Activated naive CD4-positive, alpha-beta T cell treated with anti-CD3 and anti-CD28 coated beads for 36 hours (primary cell): ENCODE results near the gene TALDO1. TPM values are rescaled to one million over a fixed set of nuclear protein-coding genes. Genes with fewer than 3 reads are reported as not detected.

ENCODE experiments used
- CTCF ChIA-PET: fragments of 350-600 bp; sonication (Branson Sonifier 250); formaldehyde crosslinking; loops from one replicate; lab custom pipeline; 2021; ENCODE audit warnings: antibody characterized with exemption; lab: Charles Lee
- DNase-seq: peaks from one replicate; pipeline ENCODE4 v3.0.0-alpha.2; 2020
- H3K27ac Mint-ChIP-seq: one replicate; pipeline ENCODE4 v1.8.0; 2021; ENCODE audit warnings: mild to moderate bottlenecking, mixed read lengths
- H3K27me3 Mint-ChIP-seq: one replicate; pipeline ENCODE4 v1.8.0; 2021; ENCODE audit warnings: low read depth, mixed read lengths
- H3K36me3 Mint-ChIP-seq: one replicate; pipeline ENCODE4 v1.8.0; 2021; ENCODE audit warnings: low read depth, mixed read lengths
- H3K4me1 Mint-ChIP-seq: one replicate; pipeline ENCODE4 v1.8.0; 2021; ENCODE audit warnings: low read depth, mixed read lengths
- H3K4me3 Mint-ChIP-seq: one replicate; pipeline ENCODE4 v1.8.0; 2021; ENCODE audit warnings: mild to moderate bottlenecking, moderate library complexity, mixed read lengths
- H3K9me3 Mint-ChIP-seq: one replicate; pipeline ENCODE4 v1.8.0; 2021; ENCODE audit warnings: mixed read lengths
- intact Hi-C: fragments of 100-400 bp; cut with micrococcal nuclease; formaldehyde crosslinking; loops from one replicate; pipeline ENCODE4 v1.15.1; 2023
- total RNA-seq, 2 experiments: library from RNA; stranded (reverse); gene quantifications; one replicate each; pipeline ENCODE4 v1.2.3, GENCODE V29; 2021

Gene TALDO1
- total RNA-seq, 2 experiments from 2014 or later, result 327 to 360 TPM

GRCh38 chr11:746289-747157, 741 bp upstream of the TALDO1 start:
- Mint-ChIP-seq H3K4me3 (peak overlapping the region; percentile 84), H3K36me3 (peaks cover 2% of the 10 kb centered on the region), H3K9me3 (no peaks in the 10 kb centered on the region), H3K27ac (no peak overlapping the region), H3K4me1 (peaks cover 21% of the 10 kb centered on the region), H3K27me3 (no peaks in the 10 kb centered on the region)
- CTCF ChIA-PET, result interaction anchor here (0.7 kb wide), 1 partner anchor 479 kb away, joined by 3 read pairs; no protein-coding TSS in a partner anchor
- DNase-seq, result peak; percentile 58
- intact Hi-C loops, result loop anchor here (1.0 to 5.0 kb wide), 5 partner anchors 20 to 509 kb away; partner anchors contain the start of genes DEAF1, GATD1, PSMD13 and SIRT3

GRCh38 chr11:748007-748359, 719 bp downstream of the TALDO1 start:
- CTCF ChIA-PET, result interaction anchor here (0.8 to 1.2 kb wide), 2 partner anchors 21 to 51 kb away, joined by 3 read pairs; no protein-coding TSS in a partner anchor
- Mint-ChIP-seq H3K27ac (peak overlapping the region; percentile 83), H3K27me3 (no peaks in the 10 kb centered on the region), H3K4me3 (peak overlapping the region; percentile 84), H3K4me1 (peaks cover 21% of the 10 kb centered on the region), H3K36me3 (peaks cover 2% of the 10 kb centered on the region), H3K9me3 (no peaks in the 10 kb centered on the region)
- DNase-seq, result no peak
- intact Hi-C loops, result loop anchor here (5.0 kb wide), 1 partner anchor 511 kb away; the partner anchor contains the start of genes PSMD13 and SIRT3

- Mint-ChIP-seq H3K4me3 (peak overlapping the region; percentile 47), H3K36me3 (peaks cover 2% of the 10 kb centered on the region), H3K27me3 (no peaks in the 10 kb centered on the region), H3K4me1 (peaks cover 21% of the 10 kb centered on the region), H3K9me3 (no peaks in the 10 kb centered on the region), H3K27ac (peak overlapping the region; percentile 24)
- intact Hi-C loops, result loop anchor here (5.0 kb wide), 1 partner anchor 512 kb away; the partner anchor contains the start of genes PSMD13 and SIRT3
- no peak for DNase-seq
- CTCF ChIA-PET, result no interaction called here
These were observed 2.5 kb downstream of the TALDO1 start for GRCh38 chr11:749731-750130.

GRCh38 chr11:760236-760635, 13.0 kb downstream of the TALDO1 start:
- CTCF ChIA-PET, result no interaction called here
- Mint-ChIP-seq H3K9me3 (no peaks in the 10 kb centered on the region), H3K36me3 (peaks cover 31% of the 10 kb centered on the region), H3K4me1 (peaks cover 6% of the 10 kb centered on the region), H3K27me3 (no peaks in the 10 kb centered on the region), H3K27ac (peak overlapping the region; percentile 61), H3K4me3 (no peak overlapping the region)
- intact Hi-C loops, result no loop called here
- DNase-seq, result no peak

- Mint-ChIP-seq H3K36me3 (peaks cover 31% of the 10 kb centered on the region), H3K27ac (no peak overlapping the region), H3K9me3 (no peaks in the 10 kb centered on the region), H3K4me3 (no peak overlapping the region), H3K27me3 (no peaks in the 10 kb centered on the region), H3K4me1 (peaks cover 10% of the 10 kb centered on the region)
- intact Hi-C loops, result no loop called here
- no peak for DNase-seq
- CTCF ChIA-PET, result no interaction called here
These were observed 14.4 kb downstream of the TALDO1 start for GRCh38 chr11:761526-762108.

- intact Hi-C loops, result no loop called here
- Mint-ChIP-seq H3K36me3 (peaks cover 27% of the 10 kb centered on the region), H3K4me3 (no peak overlapping the region), H3K27me3 (no peaks in the 10 kb centered on the region), H3K27ac (no peak overlapping the region), H3K4me1 (peaks cover 14% of the 10 kb centered on the region), H3K9me3 (no peaks in the 10 kb centered on the region)
- no peak for DNase-seq
- CTCF ChIA-PET, result interaction anchor here (0.6 kb wide), 1 partner anchor 22 kb away, joined by 3 read pairs; no protein-coding TSS in a partner anchor
These were observed 15.3 kb downstream of the TALDO1 start for GRCh38 chr11:762421-763072.

GRCh38 chr11:763073-763463, 15.8 kb downstream of the TALDO1 start:
- DNase-seq, result no peak
- Mint-ChIP-seq H3K4me3 (no peak overlapping the region), H3K4me1 (peaks cover 14% of the 10 kb centered on the region), H3K9me3 (no peaks in the 10 kb centered on the region), H3K27me3 (no peaks in the 10 kb centered on the region), H3K27ac (no peak overlapping the region), H3K36me3 (peaks cover 25% of the 10 kb centered on the region)
- CTCF ChIA-PET, result interaction anchor here (0.6 kb wide), 1 partner anchor 22 kb away, joined by 3 read pairs; no protein-coding TSS in a partner anchor
- intact Hi-C loops, result no loop called here

GRCh38 chr11:763549-764321, 16.5 kb downstream of the TALDO1 start:
- H3K4me3 Mint-ChIP-seq, result no peak overlapping the region
- intact Hi-C loops, result no loop called here
- peaks cover 24% of the 10 kb centered on the region for H3K36me3 Mint-ChIP-seq
- H3K27ac Mint-ChIP-seq, result no peak overlapping the region
- no peaks in the 10 kb centered on the region for H3K9me3 Mint-ChIP-seq
- no peaks in the 10 kb centered on the region for H3K27me3 Mint-ChIP-seq
- DNase-seq, result no peak
- CTCF ChIA-PET, result interaction anchor here (0.8 kb wide), 1 partner anchor 32 kb away, joined by 4 read pairs; no protein-coding TSS in a partner anchor
- H3K4me1 Mint-ChIP-seq, result peaks cover 14% of the 10 kb centered on the region

- CTCF ChIA-PET, result interaction anchor here (2.2 kb wide), 1 partner anchor 12 kb away, joined by 6 read pairs; no protein-coding TSS in a partner anchor
- intact Hi-C loops, result loop anchor here (1.0 kb wide), 1 partner anchor 36 kb away; no protein-coding TSS in a partner anchor
- Mint-ChIP-seq H3K9me3 (no peaks in the 10 kb centered on the region), H3K4me1 (peaks cover 14% of the 10 kb centered on the region), H3K36me3 (peaks cover 21% of the 10 kb centered on the region), H3K4me3 (no peak overlapping the region), H3K27ac (no peak overlapping the region), H3K27me3 (no peaks in the 10 kb centered on the region)
- no peak for DNase-seq
These were observed 17.2 kb downstream of the TALDO1 start for GRCh38 chr11:764322-765024.

- Mint-ChIP-seq H3K27me3 (no peaks in the 10 kb centered on the region), H3K36me3 (peaks cover 16% of the 10 kb centered on the region)
- intact Hi-C loops, result loop anchor here (1.0 kb wide), 1 partner anchor 37 kb away; no protein-coding TSS in a partner anchor
These were observed 17.9 kb downstream of the TALDO1 start for GRCh38 chr11:765025-765801.

More at GRCh38 chr11:765025-765801, 17.9 kb downstream of the TALDO1 start:
- Mint-ChIP-seq H3K27ac (no peak overlapping the region), H3K4me3 (no peak overlapping the region), H3K9me3 (no peaks in the 10 kb centered on the region), H3K4me1 (peaks cover 9% of the 10 kb centered on the region)
- peak; percentile 74 for DNase-seq
- CTCF ChIA-PET, result interaction anchor here (0.8 to 2.2 kb wide), 3 partner anchors 11 to 32 kb away, joined by 3 to 6 read pairs (median 4); no protein-coding TSS in a partner anchor
